HTR-8/SVneo (cell line): ENCODE results near the gene LAX1.

ENCODE experiments used
- DNase-seq: peaks from one replicate; pipeline ENCODE4 v3.0.0; 2011; ENCODE audit warnings: low spot score, mixed read lengths; ENCODE audit not compliant: insufficient read length
- FAIRE-seq: peaks from 2 replicates; lab custom pipeline; 2011; peaks lifted over from hg19 to GRCh38; lab: Jason Lieb, UNC

The LAX1 gene

GRCh38 chr1:203799157-203799556 lies 34.2 kb downstream of the LAX1 start:
- FAIRE-seq (no peak), DNase-seq (no peak)

DNA sequence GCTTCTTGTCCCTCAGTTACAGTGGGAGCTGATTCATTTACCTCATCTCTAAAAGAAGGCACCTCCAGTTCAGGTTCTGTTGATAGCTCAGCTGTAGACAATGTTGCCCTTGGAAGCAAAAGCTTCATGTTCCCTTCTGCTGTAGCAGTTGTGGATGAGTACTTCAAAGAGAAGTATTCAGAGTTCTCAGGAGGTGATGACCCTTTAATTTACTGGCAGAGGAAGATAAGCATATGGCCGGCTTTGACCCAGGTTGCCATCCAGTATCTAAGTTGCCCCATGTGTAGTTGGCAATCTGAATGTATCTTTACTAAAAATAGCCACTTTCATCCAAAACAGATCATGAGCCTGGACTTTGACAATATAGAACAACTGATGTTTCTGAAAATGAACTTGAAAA lies 35.0 kb downstream of the LAX1 start:
- DNase-seq: no peak
- FAIRE-seq: no peak

DNA sequence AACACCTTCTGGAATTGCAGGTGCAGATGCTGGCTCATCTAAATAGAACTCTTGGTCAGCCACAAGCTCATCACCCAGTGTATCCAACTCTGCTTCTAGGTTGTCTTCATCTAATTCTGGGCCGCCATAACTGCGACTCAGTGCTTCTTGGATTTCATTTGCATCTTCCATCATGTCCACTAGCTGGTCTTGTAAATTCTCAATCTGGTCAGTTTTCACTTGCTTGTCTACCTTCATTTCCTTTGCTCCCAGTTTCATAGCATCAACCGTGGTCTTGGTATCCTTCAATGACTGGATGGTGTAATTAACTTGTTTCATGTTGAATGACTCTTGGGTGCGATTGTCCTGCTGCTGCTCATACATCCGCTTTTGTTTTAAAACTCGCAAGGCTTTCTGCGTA lies 40.7 kb downstream of the LAX1 start:
- no peak for FAIRE-seq
- DNase-seq: no peak

- FAIRE-seq (no peak), DNase-seq (no peak)
These were observed 42.2 kb downstream of the LAX1 start for GRCh38 chr1:203807196-203807595.

DNA sequence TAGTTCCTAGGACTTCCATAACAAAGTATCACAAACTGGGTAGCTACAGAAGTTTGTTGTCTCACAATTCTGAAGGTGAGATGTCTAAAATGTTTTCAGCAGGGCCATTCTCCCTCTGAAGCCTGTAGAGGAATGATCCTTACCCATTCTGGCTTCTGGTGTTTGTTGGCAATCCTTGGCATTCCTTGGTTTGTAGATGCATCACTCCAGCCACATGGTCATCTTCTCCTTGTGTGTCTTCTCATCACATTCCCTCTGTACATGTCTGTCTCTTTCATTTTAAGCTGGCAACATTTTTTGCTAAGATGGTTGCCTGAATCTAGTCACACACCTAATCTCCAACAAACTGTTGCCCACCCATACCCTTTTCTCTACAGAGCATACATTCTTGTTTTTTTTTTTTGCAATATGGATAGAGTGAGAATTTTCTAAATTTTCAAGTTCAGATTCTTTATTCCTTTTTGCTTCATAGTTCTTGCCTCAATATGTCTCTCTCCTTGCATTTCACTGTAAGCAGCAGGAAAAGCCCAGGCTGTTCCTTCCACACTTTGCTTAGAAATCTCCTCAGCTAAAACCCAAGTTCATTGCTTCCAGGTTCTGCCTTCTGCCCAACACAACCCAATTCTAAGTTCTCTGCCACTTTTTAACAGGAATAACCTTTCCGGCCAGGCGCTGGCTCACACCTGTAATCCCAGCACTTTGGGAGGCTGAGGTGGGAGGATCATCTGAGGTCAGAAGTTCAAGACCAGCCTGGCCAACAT lies 48.8 kb downstream of the LAX1 start:
- DNase-seq (no peak), FAIRE-seq (no peak)

GRCh38 chr1:203818399-203818798 lies 53.4 kb downstream of the LAX1 start:
- DNase-seq: no peak
- FAIRE-seq: no peak

GRCh38 chr1:203823306-203823705 lies 58.3 kb downstream of the LAX1 start:
- DNase-seq: no peak
- FAIRE-seq: no peak
